ENCODE measurements around the gene STAG1.

STAG1 gene

DNA sequence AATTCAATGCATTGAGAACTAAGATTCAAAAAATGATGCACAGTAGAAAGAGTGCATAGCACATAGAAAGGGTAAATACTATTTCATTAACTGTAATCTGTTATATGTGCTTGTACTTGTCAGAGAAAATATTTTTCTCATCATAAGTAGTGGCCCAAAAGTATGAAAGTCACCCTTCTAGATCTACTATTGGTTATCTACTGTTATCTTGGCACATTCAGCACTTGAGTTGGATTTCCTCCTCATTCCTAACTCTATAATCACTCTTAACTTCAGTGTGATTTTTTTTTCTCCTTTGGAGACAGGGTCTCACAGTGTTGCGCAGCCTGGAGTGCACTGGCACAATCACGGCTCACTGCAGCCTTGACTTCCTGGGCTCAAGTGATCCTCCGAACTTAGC, 307.6 kb downstream of the STAG1 start:
- no peaks in the 10 kb centered on the region for H3K79me2 ChIP-seq
- no peaks in the 10 kb centered on the region for H3K4me1 ChIP-seq
- no peak overlapping the region for H3K4me3 ChIP-seq (ENCODE audit: low read depth, low read length)
- TF ChIP-seq, protein P1, sequence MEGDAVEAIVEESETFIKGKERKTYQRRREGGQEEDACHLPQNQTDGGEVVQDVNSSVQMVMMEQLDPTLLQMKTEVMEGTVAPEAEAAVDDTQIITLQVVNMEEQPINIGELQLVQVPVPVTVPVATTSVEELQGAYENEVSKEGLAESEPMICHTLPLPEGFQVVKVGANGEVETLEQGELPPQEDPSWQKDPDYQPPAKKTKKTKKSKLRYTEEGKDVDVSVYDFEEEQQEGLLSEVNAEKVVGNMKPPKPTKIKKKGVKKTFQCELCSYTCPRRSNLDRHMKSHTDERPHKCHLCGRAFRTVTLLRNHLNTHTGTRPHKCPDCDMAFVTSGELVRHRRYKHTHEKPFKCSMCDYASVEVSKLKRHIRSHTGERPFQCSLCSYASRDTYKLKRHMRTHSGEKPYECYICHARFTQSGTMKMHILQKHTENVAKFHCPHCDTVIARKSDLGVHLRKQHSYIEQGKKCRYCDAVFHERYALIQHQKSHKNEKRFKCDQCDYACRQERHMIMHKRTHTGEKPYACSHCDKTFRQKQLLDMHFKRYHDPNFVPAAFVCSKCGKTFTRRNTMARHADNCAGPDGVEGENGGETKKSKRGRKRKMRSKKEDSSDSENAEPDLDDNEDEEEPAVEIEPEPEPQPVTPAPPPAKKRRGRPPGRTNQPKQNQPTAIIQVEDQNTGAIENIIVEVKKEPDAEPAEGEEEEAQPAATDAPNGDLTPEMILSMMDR (IDR thresholded peaks at IDR 0.05): no peak
- H3K27me3 ChIP-seq (ENCODE audit: control insufficient read depth, insufficient read depth, low read length): no peaks in the 10 kb centered on the region
- H3K9me3 ChIP-seq (ENCODE audit: control insufficient read depth, low read length): no peaks in the 10 kb centered on the region
- H3K9ac ChIP-seq: no peak overlapping the region
- H3K36me3 ChIP-seq (ENCODE audit: control insufficient read depth, insufficient read depth, low read length): no peaks in the 10 kb centered on the region
- H2AFZ ChIP-seq: no peak overlapping the region
- H3K27ac ChIP-seq: no peak overlapping the region
- H3K4me2 ChIP-seq (ENCODE audit: low read length): no peak overlapping the region

DNA sequence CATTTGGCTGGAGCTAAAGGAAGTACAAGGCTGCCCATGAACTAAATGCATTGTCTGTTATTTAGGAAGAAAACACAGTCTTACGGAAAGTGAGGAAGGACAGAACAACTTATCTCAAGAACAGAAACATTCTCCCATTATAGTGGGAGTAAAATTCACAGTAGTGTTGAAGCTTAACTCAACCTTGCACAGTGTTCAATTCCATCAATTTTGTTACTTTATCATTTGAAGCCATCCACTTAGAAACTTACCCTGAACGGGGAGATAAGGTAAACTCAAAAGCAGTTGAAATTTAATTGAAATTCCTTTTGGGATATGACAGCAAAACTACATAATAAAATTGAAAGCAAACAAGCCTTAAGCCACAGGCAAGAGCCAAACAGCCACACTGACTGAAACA, 315.1 kb downstream of the STAG1 start:
- H2AFZ ChIP-seq: no peak overlapping the region
- H3K79me2 ChIP-seq: no peaks in the 10 kb centered on the region
- no peaks in the 10 kb centered on the region for H3K9me3 ChIP-seq (ENCODE audit: control insufficient read depth, low read length)
- H3K27ac ChIP-seq: no peak overlapping the region
- no peaks in the 10 kb centered on the region for H3K27me3 ChIP-seq (ENCODE audit: control insufficient read depth, insufficient read depth, low read length)
- H3K9ac ChIP-seq: no peak overlapping the region
- no peak overlapping the region for H3K4me2 ChIP-seq (ENCODE audit: low read length)
- H3K4me3 ChIP-seq (ENCODE audit: low read depth, low read length): no peak overlapping the region
- TF ChIP-seq, protein P1 (IDR thresholded peaks at IDR 0.05): no peak
- H3K4me1 ChIP-seq: no peaks in the 10 kb centered on the region
- no peaks in the 10 kb centered on the region for H3K36me3 ChIP-seq (ENCODE audit: control insufficient read depth, insufficient read depth, low read length)

DNA sequence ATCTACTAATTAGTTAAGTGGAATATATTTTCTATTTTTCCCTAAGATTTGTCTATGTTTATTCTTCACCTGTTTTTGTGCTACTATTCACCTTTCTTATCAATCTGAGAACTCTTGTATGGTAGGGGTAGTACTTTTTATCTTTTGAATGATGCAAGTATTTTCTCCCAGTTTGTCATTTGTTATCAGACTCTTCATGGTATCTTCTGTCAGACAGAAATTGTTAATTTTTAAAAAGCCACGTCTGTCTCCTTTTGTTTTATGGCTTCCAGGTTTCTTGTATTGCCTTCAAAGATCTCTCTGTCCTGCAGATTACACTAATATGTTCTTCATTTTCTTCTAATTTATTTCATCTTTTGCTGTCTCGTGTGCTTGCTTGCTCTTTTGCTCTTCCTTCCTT, 317.7 kb downstream of the STAG1 start:
- no peaks in the 10 kb centered on the region for H3K79me2 ChIP-seq
- no peaks in the 10 kb centered on the region for H3K27me3 ChIP-seq (ENCODE audit: control insufficient read depth, insufficient read depth, low read length)
- no peak overlapping the region for H2AFZ ChIP-seq
- TF ChIP-seq, protein P1 (IDR thresholded peaks at IDR 0.05): no peak
- H3K9ac ChIP-seq: no peak overlapping the region
- H3K4me1 ChIP-seq: no peaks in the 10 kb centered on the region
- no peak overlapping the region for H3K4me3 ChIP-seq (ENCODE audit: low read depth, low read length)
- H3K27ac ChIP-seq: no peak overlapping the region
- H3K4me2 ChIP-seq (ENCODE audit: low read length): no peak overlapping the region
- H3K36me3 ChIP-seq (ENCODE audit: control insufficient read depth, insufficient read depth, low read length): no peaks in the 10 kb centered on the region
- H3K9me3 ChIP-seq (ENCODE audit: control insufficient read depth, low read length): no peaks in the 10 kb centered on the region

DNA sequence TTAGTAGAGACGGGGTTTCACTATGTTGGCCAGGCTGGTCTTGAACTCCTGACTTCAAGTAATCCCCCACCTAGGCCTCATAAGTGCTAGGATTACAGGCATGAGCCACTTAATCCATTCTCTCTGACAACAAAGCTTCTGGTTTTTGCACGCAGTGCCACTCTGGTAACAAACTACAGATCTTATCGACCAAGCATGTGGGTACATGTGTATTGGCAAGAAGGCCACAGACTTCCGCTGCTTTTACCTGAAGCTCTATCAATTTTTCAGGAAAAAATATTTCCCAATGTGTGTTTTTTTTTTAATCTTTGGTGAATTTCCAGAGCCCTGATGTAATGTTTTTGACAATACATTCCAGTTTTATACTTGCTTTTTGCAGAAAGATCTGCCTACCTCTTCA, 319.5 kb downstream of the STAG1 start:
- Histone ChIP-seq H3K4me2 (ENCODE audit: low read length) (no peak overlapping the region), H3K79me2 (no peaks in the 10 kb centered on the region), H3K9me3 (ENCODE audit: control insufficient read depth, low read length) (no peaks in the 10 kb centered on the region), H3K27ac (peak overlapping the region; percentile 29), H3K9ac (no peak overlapping the region), H3K4me1 (peaks cover 5% of the 10 kb centered on the region), H2AFZ (no peak overlapping the region), H3K4me3 (ENCODE audit: low read depth, low read length) (no peak overlapping the region), H3K36me3 (ENCODE audit: control insufficient read depth, insufficient read depth, low read length) (no peaks in the 10 kb centered on the region), H3K27me3 (ENCODE audit: control insufficient read depth, insufficient read depth, low read length) (no peaks in the 10 kb centered on the region)
- TF ChIP-seq, protein P1 (IDR thresholded peaks at IDR 0.05): no peak

DNA sequence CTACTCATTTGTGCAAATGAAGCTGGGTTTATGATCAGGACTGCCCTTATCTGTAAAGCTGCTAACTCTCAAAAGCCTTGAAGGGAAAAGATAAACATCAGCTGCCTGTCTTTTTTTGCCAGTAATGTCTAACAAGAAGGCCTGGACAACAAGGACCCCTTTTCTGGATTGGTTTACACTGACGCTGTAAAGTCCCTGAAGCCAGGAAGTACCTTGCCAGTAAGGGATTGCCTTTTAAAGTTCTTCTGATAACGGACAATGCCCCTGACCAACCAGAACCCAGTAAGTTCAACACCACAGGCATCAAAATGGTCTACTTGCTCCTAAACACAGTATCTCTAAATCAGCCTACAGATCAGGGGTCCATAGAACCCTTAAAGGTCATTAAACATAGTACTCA, 324.0 kb downstream of the STAG1 start:
- Histone ChIP-seq H3K36me3 (ENCODE audit: control insufficient read depth, insufficient read depth, low read length) (no peaks in the 10 kb centered on the region), H3K4me3 (ENCODE audit: low read depth, low read length) (no peak overlapping the region), H3K79me2 (no peaks in the 10 kb centered on the region), H3K4me1 (peaks cover 5% of the 10 kb centered on the region), H3K4me2 (ENCODE audit: low read length) (no peak overlapping the region), H3K9ac (no peak overlapping the region), H3K27ac (no peak overlapping the region), H3K27me3 (ENCODE audit: control insufficient read depth, insufficient read depth, low read length) (no peaks in the 10 kb centered on the region), H3K9me3 (ENCODE audit: control insufficient read depth, low read length) (no peaks in the 10 kb centered on the region), H2AFZ (peak overlapping the region; percentile 23)
- TF ChIP-seq, protein P1 (IDR thresholded peaks at IDR 0.05): no peak
